Right atrium auricular region (tissue), 2 donors: ENCODE results near the gene NBDY. TPM values are rescaled to one million over a fixed set of nuclear protein-coding genes. Genes with fewer than 3 reads are reported as not detected.
"Not testable (repeated sequence)": the region's sequence is repeated elsewhere in the genome, so short reads cannot be mapped to it uniquely, and the experiment has no call there.

ENCODE experiments used
- DNase-seq: peaks from one replicate; pipeline ENCODE4 v3.0.0-alpha.2; 2019; ENCODE audit warnings: low spot score
- H3K27ac ChIP-seq, 2 donors: fragments of 200-600 bp; sonication (generic); 1 replicate in 1 of 2; 2 replicates in 1 of 2; pipeline ENCODE4 v1.5.1; 2016 to 2019
- H3K27me3 ChIP-seq, 2 donors: fragments of 200-600 bp; sonication (generic); one replicate each; pipeline versions ENCODE4 v1.5.1 to v1.6.0; 2017 to 2019
- H3K36me3 ChIP-seq: fragments of 200-600 bp; sonication (generic); one replicate; pipeline ENCODE4 v1.5.1; 2016
- H3K4me1 ChIP-seq, 2 donors: fragments of 200-600 bp; sonication (generic); one replicate each; pipeline versions ENCODE4 v1.5.1 to v1.6.0; 2017 to 2019
- H3K4me3 ChIP-seq, 2 donors: fragments of 200-600 bp; sonication (generic); 1 replicate in 1 of 2; 2 replicates in 1 of 2; pipeline ENCODE4 v1.5.1; 2017 to 2019; ENCODE audit warnings: mild to moderate bottlenecking in 1 of 2, moderate library complexity in 1 of 2
- H3K9me3 ChIP-seq, 2 donors: fragments of 200-600 bp; sonication (generic); one replicate each; pipeline ENCODE4 v1.5.1; 2019
- total RNA-seq, 2 donors: library from RNA; depleted of rRNA; stranded (reverse); fragments of >200 nt; gene quantifications; one replicate each; pipeline ENCODE4 v1.1.0, GENCODE V29; 2016
- TF ChIP-seq, protein P1 (sequence below), 2 donors: fragments of 200-600 bp; sonication (generic); IDR thresholded peaks; one replicate each; pipeline ENCODE4 v1.5.1; 2019; ENCODE audit warnings: antibody characterized with exemption in 2 of 2

NBDY gene
- total RNA-seq, 2 donors from 2014 or later = 7.8 to 15.8 TPM

GRCh38 chrX:56765811-56766553 is 36.9 kb downstream of the NBDY start:
- Histone ChIP-seq H3K27me3 (no peaks in the 10 kb centered on the region), H3K27ac (peak overlapping the region in 1 of 2 donors; percentile 48), H3K9me3 (no peaks in the 10 kb centered on the region), H3K4me3 (no peak overlapping the region), H3K36me3 (no peaks in the 10 kb centered on the region), H3K4me1 (peaks cover 0 to 28% of the 10 kb centered on the region in 2 donors)
- peak; percentile 57 for DNase-seq
- TF ChIP-seq, protein P1, sequence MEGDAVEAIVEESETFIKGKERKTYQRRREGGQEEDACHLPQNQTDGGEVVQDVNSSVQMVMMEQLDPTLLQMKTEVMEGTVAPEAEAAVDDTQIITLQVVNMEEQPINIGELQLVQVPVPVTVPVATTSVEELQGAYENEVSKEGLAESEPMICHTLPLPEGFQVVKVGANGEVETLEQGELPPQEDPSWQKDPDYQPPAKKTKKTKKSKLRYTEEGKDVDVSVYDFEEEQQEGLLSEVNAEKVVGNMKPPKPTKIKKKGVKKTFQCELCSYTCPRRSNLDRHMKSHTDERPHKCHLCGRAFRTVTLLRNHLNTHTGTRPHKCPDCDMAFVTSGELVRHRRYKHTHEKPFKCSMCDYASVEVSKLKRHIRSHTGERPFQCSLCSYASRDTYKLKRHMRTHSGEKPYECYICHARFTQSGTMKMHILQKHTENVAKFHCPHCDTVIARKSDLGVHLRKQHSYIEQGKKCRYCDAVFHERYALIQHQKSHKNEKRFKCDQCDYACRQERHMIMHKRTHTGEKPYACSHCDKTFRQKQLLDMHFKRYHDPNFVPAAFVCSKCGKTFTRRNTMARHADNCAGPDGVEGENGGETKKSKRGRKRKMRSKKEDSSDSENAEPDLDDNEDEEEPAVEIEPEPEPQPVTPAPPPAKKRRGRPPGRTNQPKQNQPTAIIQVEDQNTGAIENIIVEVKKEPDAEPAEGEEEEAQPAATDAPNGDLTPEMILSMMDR (IDR thresholded peaks at IDR 0.05) = no peak

GRCh38 chrX:56766554-56767347 is 37.7 kb downstream of the NBDY start:
- H3K4me1 ChIP-seq = peaks cover 0 to 28% of the 10 kb centered on the region in 2 donors
- H3K27me3 ChIP-seq = no peaks in the 10 kb centered on the region
- H3K27ac ChIP-seq = peak overlapping the region; percentile 31 to 57
- H3K36me3 ChIP-seq = no peaks in the 10 kb centered on the region
- DNase-seq = peak; percentile 60
- peak overlapping the region; percentile 51 to 59 for H3K4me3 ChIP-seq
- TF ChIP-seq, protein P1 (IDR thresholded peaks at IDR 0.05) = no peak
- no peaks in the 10 kb centered on the region for H3K9me3 ChIP-seq

GRCh38 chrX:56767348-56768119 is 38.5 kb downstream of the NBDY start:
- DNase-seq = peak; percentile 54
- H3K4me3 ChIP-seq = peak overlapping the region; percentile 51 to 59
- H3K27me3 ChIP-seq, H3K36me3 ChIP-seq, H3K9me3 ChIP-seq: not testable (repeated sequence)
- H3K27ac ChIP-seq = peak overlapping the region; percentile 31 to 57
- peaks cover 0 to 28% of the 10 kb centered on the region in 2 donors for H3K4me1 ChIP-seq

DNA sequence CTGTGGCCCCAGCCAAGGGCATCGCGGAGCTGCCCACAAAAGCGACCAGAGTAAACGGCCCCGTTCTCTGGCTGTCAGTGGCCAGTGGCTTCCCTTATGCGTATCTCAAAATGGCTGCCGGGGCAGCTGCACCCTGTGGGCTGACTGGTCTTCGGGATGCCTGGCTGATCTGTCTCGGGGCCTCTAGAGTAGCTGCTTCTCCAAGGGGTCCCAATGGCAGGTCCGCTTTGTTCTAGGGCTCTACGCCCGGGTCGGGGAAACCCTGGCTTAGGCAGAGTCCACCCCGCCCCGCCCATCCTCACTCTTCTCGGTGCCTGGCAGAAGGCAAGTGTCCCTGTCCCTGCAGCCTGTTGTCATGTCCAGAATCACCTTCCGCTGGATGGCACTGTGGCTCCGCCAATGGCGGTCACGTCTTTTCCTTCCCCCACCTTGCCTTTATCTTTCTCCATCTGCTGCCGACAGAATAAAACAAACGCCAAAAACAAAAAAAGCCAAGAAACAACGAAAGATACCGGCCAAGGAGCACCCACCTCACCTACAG is 39.1 kb downstream of the NBDY start:
- not testable (repeated sequence) for H3K27ac ChIP-seq, H3K27me3 ChIP-seq, H3K36me3 ChIP-seq, H3K9me3 ChIP-seq, DNase-seq, H3K4me3 ChIP-seq
- peaks cover 0 to 28% of the 10 kb centered on the region in 2 donors for H3K4me1 ChIP-seq

DNA sequence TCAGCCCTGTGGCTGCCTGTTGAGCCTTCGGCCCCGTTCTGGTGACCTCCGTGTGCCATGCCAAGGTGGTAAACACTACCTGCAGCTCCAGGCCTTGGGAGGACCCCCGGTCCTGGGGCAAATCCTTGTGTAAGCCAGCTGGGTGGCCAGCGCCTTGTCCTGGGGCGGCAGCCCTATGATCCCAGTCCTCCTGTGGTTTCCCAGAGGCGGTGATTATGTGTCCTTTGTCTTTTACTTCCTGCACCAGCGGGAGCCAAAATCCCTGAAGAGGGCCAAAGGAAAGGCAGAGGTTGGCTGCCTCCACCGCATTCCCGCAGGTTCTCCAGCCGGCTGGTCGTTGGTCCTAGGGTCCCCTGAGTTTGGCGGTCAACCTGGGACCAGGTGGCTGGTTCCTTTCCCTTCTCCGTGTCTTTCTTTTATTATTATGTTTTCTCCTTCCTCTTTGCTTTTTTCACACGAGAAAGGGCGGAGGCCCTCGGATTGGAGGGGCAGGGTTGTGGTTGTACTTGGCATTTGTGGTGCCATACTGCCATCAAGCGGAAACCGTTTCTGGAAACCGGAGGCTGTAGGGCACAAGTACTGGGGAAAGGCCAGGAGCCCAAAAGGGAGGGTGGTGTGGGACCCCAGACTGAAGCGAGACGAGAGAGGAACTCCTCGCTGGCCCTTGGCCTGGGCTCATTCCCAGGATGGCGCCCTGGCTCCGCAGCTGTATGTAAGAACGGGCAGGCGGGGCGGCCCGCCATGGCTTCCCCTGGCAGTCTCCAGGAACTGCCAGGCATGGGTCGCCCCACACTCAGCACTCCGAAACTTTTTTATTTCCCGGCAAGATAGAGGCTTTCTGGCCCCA is 43.9 kb downstream of the NBDY start:
- not testable (repeated sequence) for H3K9me3 ChIP-seq, DNase-seq, H3K27me3 ChIP-seq, H3K36me3 ChIP-seq, H3K4me3 ChIP-seq, H3K4me1 ChIP-seq, H3K27ac ChIP-seq

DNA sequence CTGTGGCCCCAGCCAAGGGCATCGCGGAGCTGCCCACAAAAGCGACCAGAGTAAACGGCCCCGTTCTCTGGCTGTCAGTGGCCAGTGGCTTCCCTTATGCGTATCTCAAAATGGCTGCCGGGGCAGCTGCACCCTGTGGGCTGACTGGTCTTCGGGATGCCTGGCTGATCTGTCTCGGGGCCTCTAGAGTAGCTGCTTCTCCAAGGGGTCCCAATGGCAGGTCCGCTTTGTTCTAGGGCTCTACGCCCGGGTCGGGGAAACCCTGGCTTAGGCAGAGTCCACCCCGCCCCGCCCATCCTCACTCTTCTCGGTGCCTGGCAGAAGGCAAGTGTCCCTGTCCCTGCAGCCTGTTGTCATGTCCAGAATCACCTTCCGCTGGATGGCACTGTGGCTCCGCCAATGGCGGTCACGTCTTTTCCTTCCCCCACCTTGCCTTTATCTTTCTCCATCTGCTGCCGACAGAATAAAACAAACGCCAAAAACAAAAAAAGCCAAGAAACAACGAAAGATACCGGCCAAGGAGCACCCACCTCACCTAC is 44.5 kb downstream of the NBDY start:
- DNase-seq, H3K27me3 ChIP-seq, H3K4me3 ChIP-seq, H3K27ac ChIP-seq, H3K36me3 ChIP-seq, H3K4me1 ChIP-seq, H3K9me3 ChIP-seq: not testable (repeated sequence)

DNA sequence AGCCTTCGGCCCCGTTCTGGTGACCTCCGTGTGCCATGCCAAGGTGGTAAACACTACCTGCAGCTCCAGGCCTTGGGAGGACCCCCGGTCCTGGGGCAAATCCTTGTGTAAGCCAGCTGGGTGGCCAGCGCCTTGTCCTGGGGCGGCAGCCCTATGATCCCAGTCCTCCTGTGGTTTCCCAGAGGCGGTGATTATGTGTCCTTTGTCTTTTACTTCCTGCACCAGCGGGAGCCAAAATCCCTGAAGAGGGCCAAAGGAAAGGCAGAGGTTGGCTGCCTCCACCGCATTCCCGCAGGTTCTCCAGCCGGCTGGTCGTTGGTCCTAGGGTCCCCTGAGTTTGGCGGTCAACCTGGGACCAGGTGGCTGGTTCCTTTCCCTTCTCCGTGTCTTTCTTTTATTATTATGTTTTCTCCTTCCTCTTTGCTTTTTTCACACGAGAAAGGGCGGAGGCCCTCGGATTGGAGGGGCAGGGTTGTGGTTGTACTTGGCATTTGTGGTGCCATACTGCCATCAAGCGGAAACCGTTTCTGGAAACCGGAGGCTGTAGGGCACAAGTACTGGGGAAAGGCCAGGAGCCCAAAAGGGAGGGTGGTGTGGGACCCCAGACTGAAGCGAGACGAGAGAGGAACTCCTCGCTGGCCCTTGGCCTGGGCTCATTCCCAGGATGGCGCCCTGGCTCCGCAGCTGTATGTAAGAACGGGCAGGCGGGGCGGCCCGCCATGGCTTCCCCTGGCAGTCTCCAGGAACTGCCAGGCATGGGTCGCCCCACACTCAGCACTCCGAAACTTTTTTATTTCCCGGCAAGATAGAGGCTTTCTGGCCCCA is 49.3 kb downstream of the NBDY start:
- DNase-seq, H3K27ac ChIP-seq, H3K4me3 ChIP-seq, H3K27me3 ChIP-seq, H3K9me3 ChIP-seq, H3K36me3 ChIP-seq: not testable (repeated sequence)
- peaks cover 0 to 12% of the 10 kb centered on the region in 2 donors for H3K4me1 ChIP-seq

DNA sequence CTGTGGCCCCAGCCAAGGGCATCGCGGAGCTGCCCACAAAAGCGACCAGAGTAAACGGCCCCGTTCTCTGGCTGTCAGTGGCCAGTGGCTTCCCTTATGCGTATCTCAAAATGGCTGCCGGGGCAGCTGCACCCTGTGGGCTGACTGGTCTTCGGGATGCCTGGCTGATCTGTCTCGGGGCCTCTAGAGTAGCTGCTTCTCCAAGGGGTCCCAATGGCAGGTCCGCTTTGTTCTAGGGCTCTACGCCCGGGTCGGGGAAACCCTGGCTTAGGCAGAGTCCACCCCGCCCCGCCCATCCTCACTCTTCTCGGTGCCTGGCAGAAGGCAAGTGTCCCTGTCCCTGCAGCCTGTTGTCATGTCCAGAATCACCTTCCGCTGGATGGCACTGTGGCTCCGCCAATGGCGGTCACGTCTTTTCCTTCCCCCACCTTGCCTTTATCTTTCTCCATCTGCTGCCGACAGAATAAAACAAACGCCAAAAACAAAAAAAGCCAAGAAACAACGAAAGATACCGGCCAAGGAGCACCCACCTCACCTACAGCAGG is 50.0 kb downstream of the NBDY start:
- H3K4me1 ChIP-seq = peaks cover 0 to 12% of the 10 kb centered on the region in 2 donors
- DNase-seq, H3K36me3 ChIP-seq, H3K27ac ChIP-seq, H3K9me3 ChIP-seq, H3K4me3 ChIP-seq, H3K27me3 ChIP-seq: not testable (repeated sequence)

- H3K27ac ChIP-seq, H3K36me3 ChIP-seq, H3K4me3 ChIP-seq, H3K9me3 ChIP-seq, DNase-seq, H3K27me3 ChIP-seq: not testable (repeated sequence)
- peaks cover 0 to 12% of the 10 kb centered on the region in 2 donors for H3K4me1 ChIP-seq
Observed at GRCh38 chrX:56780681-56781649, 51.9 kb downstream of the NBDY start.
